Gastroesophageal sphincter (tissue), 4 donors: ENCODE data around the gene VEZF1. TPM values are rescaled to one million over a fixed set of nuclear protein-coding genes. Genes with fewer than 3 reads are reported as not detected.

Experiments
- ATAC-seq: fragments of 150-250 bp; one replicate; pipeline ENCODE4 v1.9.1; 2016; ENCODE audit warnings: mild to moderate bottlenecking, moderate library complexity
- H3K27ac ChIP-seq, 4 donors: fragments of 200-600 bp; sonication (generic) in 3 of 4; 1 replicate in 3 of 4; 2 replicates in 1 of 4; pipeline ENCODE4 v1.5.1; 2016 to 2019
- H3K27me3 ChIP-seq: fragments of 200-600 bp; sonication (generic); one replicate; pipeline ENCODE4 v1.5.1; 2019
- H3K36me3 ChIP-seq, 2 donors: fragments of 200-600 bp; sonication (generic); one replicate each; pipeline ENCODE4 v1.5.1; 2019; ENCODE audit warnings: control low read depth in 1 of 2
- H3K4me1 ChIP-seq, 3 donors: fragments of 200-600 bp; sonication (generic); 1 replicate in 2 of 3; 2 replicates in 1 of 3; pipeline ENCODE4 v1.5.1; 2016 to 2019; ENCODE audit warnings: control low read depth in 2 of 3
- H3K4me3 ChIP-seq, 2 donors: fragments of 200-600 bp; sonication (generic); one replicate each; pipeline ENCODE4 v1.5.1; 2019; ENCODE audit warnings: mild to moderate bottlenecking in 1 of 2, moderate library complexity in 1 of 2
- H3K9me3 ChIP-seq, 3 donors: fragments of 200-600 bp; sonication (generic); one replicate each; pipeline ENCODE4 v1.5.1; 2017 to 2019; ENCODE audit warnings: control low read depth in 2 of 3
- CTCF ChIP-seq, 4 experiments: fragments of 200-600 bp in 2 of 4; fragments of 450-650 bp in 2 of 4; sonication (generic) in 1 of 4; IDR thresholded peaks; one replicate each; pipeline ENCODE4 v1.5.1; 2017 to 2019; ENCODE audit warnings: antibody characterized with exemption in 4 of 4, mild to moderate bottlenecking in 2 of 4, moderate library complexity in 2 of 4
- EP300 ChIP-seq: sonication (generic); formaldehyde crosslinking; IDR thresholded peaks from one replicate; pipeline ENCODE4 v1.6.1; 2017; ENCODE audit warnings: antibody characterized with exemption, mild to moderate bottlenecking
- POLR2A ChIP-seq, 2 donors: fragments of 450-650 bp; IDR thresholded peaks; one replicate each; pipeline ENCODE4 v1.6.1; 2017; ENCODE audit warnings: antibody characterized with exemption in 2 of 2, mild to moderate bottlenecking in 2 of 2, moderate library complexity in 1 of 2
- POLR2AphosphoS5 ChIP-seq: sonication (generic); formaldehyde crosslinking; IDR thresholded peaks from one replicate; pipeline ENCODE4 v1.6.1; 2017; ENCODE audit warnings: antibody characterized with exemption
- WGBS, 2 donors: methylation state at CpG; one replicate each; pipeline ENCODE4 v1.1.5; 2018; ENCODE audit warnings: low coverage in 1 of 2; 5-methylcytosine and 5-hydroxymethylcytosine counted together
- total RNA-seq, 4 donors: library from RNA; depleted of rRNA; stranded (reverse); fragments of >200 nt; gene quantifications; one replicate each; pipeline ENCODE4 v1.1.0, GENCODE V29; 2016

Gene VEZF1
- total RNA-seq, 4 donors from 2014 or later = 115 to 148 (median 132) TPM

- H3K36me3 ChIP-seq = peaks cover 0 to 13% of the 10 kb centered on the region in 2 donors
- WGBS, 2 donors = 16 to 44% methylated on average over 2 to 3 of the region's 3 CpGs
- no peaks in the 10 kb centered on the region for H3K9me3 ChIP-seq
- TF ChIP-seq CTCF (IDR thresholded peaks at IDR 0.05) (no peak), POLR2A (IDR thresholded peaks at IDR 0.05) (no peak), POLR2AphosphoS5 (peak; percentile 31)
- no peaks in the 10 kb centered on the region for H3K27me3 ChIP-seq
- H3K27ac ChIP-seq = peak overlapping the region; percentile 52 to 78 (median 78)
- H3K4me3 ChIP-seq = no peak overlapping the region
- no peak for ATAC-seq
- peaks cover 14 to 53% (median 16%) of the 10 kb centered on the region in 3 donors for H3K4me1 ChIP-seq
These were observed 5.7 kb upstream of the VEZF1 start for GRCh38 chr17:57993471-57994365.

- H3K27me3 ChIP-seq = no peaks in the 10 kb centered on the region
- H3K9me3 ChIP-seq = no peaks in the 10 kb centered on the region
- peaks cover 14 to 54% (median 16%) of the 10 kb centered on the region in 3 donors for H3K4me1 ChIP-seq
- TF ChIP-seq EP300 (no peak), POLR2AphosphoS5 (no peak), CTCF (IDR thresholded peaks at IDR 0.05) (no peak), POLR2A (IDR thresholded peaks at IDR 0.05) (no peak)
- no peak overlapping the region for H3K4me3 ChIP-seq
- no peaks in the 10 kb centered on the region for H3K36me3 ChIP-seq
- ATAC-seq = no peak
- peak overlapping the region in 3 of 4 donors; percentile 42 to 96 (median 78) for H3K27ac ChIP-seq
These were observed 3.5 kb upstream of the VEZF1 start for GRCh38 chr17:57991537-57991936.

GRCh38 chr17:57990037-57990436 is 2.0 kb upstream of the VEZF1 start:
- Histone ChIP-seq H3K4me3 (no peak overlapping the region), H3K36me3 (no peaks in the 10 kb centered on the region), H3K4me1 (peaks cover 14 to 59% (median 18%) of the 10 kb centered on the region in 3 donors), H3K27ac (peak overlapping the region; percentile 94 to 99 (median 97)), H3K27me3 (no peaks in the 10 kb centered on the region), H3K9me3 (no peaks in the 10 kb centered on the region)
- ATAC-seq = no peak
- TF ChIP-seq CTCF (IDR thresholded peaks at IDR 0.05) = no peak
- TF ChIP-seq POLR2AphosphoS5 = no peak
- TF ChIP-seq POLR2A (IDR thresholded peaks at IDR 0.05) = no peak
- TF ChIP-seq EP300 = no peak
- 77% methylated on average over 2 of the region's 2 CpGs; no CpG with 5 or more reads in 1 of the 2 donors for WGBS, 2 donors

- H3K4me1 ChIP-seq = peaks cover 13 to 59% (median 23%) of the 10 kb centered on the region in 3 donors
- ATAC-seq = peak; percentile 84
- WGBS, 2 donors = 10 to 17% methylated on average over 4 to 6 of the region's 54 CpGs
- TF ChIP-seq POLR2A (IDR thresholded peaks at IDR 0.05) (peak in 1 of 2 donors; percentile 31), EP300 (no peak), POLR2AphosphoS5 (peak; percentile 69), CTCF (IDR thresholded peaks at IDR 0.05) (peak in 1 of 4 experiments; percentile 22)
- H3K9me3 ChIP-seq = no peaks in the 10 kb centered on the region
- peak overlapping the region; percentile 86 for H3K4me3 ChIP-seq
- H3K36me3 ChIP-seq = no peaks in the 10 kb centered on the region
- peak overlapping the region; percentile 94 to 99 (median 97) for H3K27ac ChIP-seq
- H3K27me3 ChIP-seq = no peaks in the 10 kb centered on the region
These were observed 522 bp upstream of the VEZF1 start for GRCh38 chr17:57988301-57989250.
